PC-9 (cell line): ENCODE data around the gene CISD3.

Experiments
- CTCF ChIP-seq: fragments of 200-600 bp; sonication (generic); conservative IDR thresholded peaks from 2 replicates; pipeline ENCODE4 v1.6.1; 2017; ENCODE audit warnings: mixed run types, antibody characterized with exemption, mild to moderate bottlenecking, moderate library complexity
- EZH2 ChIP-seq: fragments of 200-600 bp; sonication (generic); IDR thresholded peaks from 2 replicates; pipeline ENCODE4 v1.8.0; 2017; ENCODE audit warnings: antibody characterized with exemption, low read depth

- TF ChIP-seq CTCF (no peak), EZH2 (no peak)
Measured at GRCh38 chr17:38750044-38750311, 19.8 kb downstream of the CISD3 start.
